ENCODE results near the gene SSBP2. TPM values are rescaled to one million over a fixed set of nuclear protein-coding genes. Genes with fewer than 3 reads are reported as not detected.

SSBP2 gene
- total and polyA plus RNA-seq, 7 donors, result 9.9 to 89.2 (median 68.7) TPM

GRCh38 chr5:81370912-81371311 is 380.0 kb downstream of the SSBP2 start:
- H3K27ac ChIP-seq, result no peak overlapping the region
- no peaks in the 10 kb centered on the region for H3K9me3 ChIP-seq
- no peaks in the 10 kb centered on the region for H3K36me3 ChIP-seq
- H3K4me3 ChIP-seq, result no peak overlapping the region
- TF ChIP-seq POLR2AphosphoS5 (IDR thresholded peaks at IDR 0.05) (no peak), CTCF (IDR thresholded peaks at IDR 0.05) (no peak), POLR2A (IDR thresholded peaks at IDR 0.05) (no peak), EP300 (IDR thresholded peaks at IDR 0.05) (no peak)
- H3K4me1 ChIP-seq, result no peaks in the 10 kb centered on the region
- no peaks in the 10 kb centered on the region for H3K27me3 ChIP-seq
- intact Hi-C loops (cut with DNase I), result no loop called here
- DNase-seq, result no peak

GRCh38 chr5:81365541-81365940 is 385.4 kb downstream of the SSBP2 start:
- Histone ChIP-seq H3K4me3 (no peak overlapping the region), H3K9me3 (no peaks in the 10 kb centered on the region), H3K36me3 (no peaks in the 10 kb centered on the region), H3K27me3 (no peaks in the 10 kb centered on the region), H3K4me1 (no peaks in the 10 kb centered on the region), H3K27ac (no peak overlapping the region)
- no peak for DNase-seq
- TF ChIP-seq CTCF (IDR thresholded peaks at IDR 0.05) (no peak), POLR2AphosphoS5 (IDR thresholded peaks at IDR 0.05) (no peak), EP300 (IDR thresholded peaks at IDR 0.05) (no peak), POLR2A (IDR thresholded peaks at IDR 0.05) (no peak)
- intact Hi-C loops (cut with DNase I), result no loop called here
- WGBS, 2 donors, result 93 to 96% methylated on average over 5 of the region's 5 CpGs

GRCh38 chr5:81363093-81363871 is 387.6 kb downstream of the SSBP2 start:
- no peak for DNase-seq
- H3K4me3 ChIP-seq, result no peak overlapping the region
- WGBS, 2 donors, result 14 to 55% methylated on average over 4 of the region's 4 CpGs
- no peak overlapping the region for H3K27ac ChIP-seq
- H3K27me3 ChIP-seq, result no peaks in the 10 kb centered on the region
- no peaks in the 10 kb centered on the region for H3K4me1 ChIP-seq
- TF ChIP-seq POLR2A (IDR thresholded peaks at IDR 0.05) (no peak), POLR2AphosphoS5 (IDR thresholded peaks at IDR 0.05) (no peak), EP300 (IDR thresholded peaks at IDR 0.05) (no peak), CTCF (IDR thresholded peaks at IDR 0.05) (no peak)
- no peaks in the 10 kb centered on the region for H3K9me3 ChIP-seq
- intact Hi-C loops (cut with DNase I), result no loop called here
- no peaks in the 10 kb centered on the region for H3K36me3 ChIP-seq

Other genes with a start within 250 kb of the SSBP2 start
- gene ATG10, start 220.9 kb upstream of the SSBP2 start, total RNA-seq, result 10 to 100 TPM in 2 of 4 donors, 1 to 10 TPM in 2; 6.4 to 13.2 (median 10.7) TPM
- gene ATG10, start 220.9 kb upstream of the SSBP2 start, polyA plus RNA-seq, result 10 to 100 TPM in 1 of 3 donors, 1 to 10 TPM in 2; 4.2 to 11.3 (median 6.3) TPM